ENCODE measurements around the gene KIRREL3. TPM values are rescaled to one million over a fixed set of nuclear protein-coding genes. Genes with fewer than 3 reads are reported as not detected.

Gene KIRREL3
- total RNA-seq, 1 donor from 2014 or later: 0.38 TPM

DNA sequence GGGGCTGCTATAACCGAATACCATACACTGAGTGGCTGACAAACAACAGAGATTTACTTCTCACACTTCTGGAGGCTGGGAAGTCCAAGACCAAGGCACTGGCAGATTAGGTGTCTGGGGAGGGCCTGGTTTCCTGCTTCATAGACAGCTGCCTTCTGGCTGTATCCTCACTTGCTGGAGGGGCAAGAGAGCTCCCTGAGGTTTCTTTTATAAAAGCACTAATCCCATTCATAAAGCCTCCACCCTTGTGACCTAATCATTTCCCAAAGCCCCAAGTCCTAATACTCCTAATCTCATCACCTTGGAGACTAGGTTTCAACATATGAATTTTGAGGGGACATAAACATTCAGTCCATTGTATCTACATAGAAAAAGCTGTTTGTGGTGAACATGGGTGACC, 131.8 kb downstream of the KIRREL3 start:
- peaks cover 3% of the 10 kb centered on the region for H3K27me3 Mint-ChIP-seq (ENCODE audit: unreplicated experiment)

DNA sequence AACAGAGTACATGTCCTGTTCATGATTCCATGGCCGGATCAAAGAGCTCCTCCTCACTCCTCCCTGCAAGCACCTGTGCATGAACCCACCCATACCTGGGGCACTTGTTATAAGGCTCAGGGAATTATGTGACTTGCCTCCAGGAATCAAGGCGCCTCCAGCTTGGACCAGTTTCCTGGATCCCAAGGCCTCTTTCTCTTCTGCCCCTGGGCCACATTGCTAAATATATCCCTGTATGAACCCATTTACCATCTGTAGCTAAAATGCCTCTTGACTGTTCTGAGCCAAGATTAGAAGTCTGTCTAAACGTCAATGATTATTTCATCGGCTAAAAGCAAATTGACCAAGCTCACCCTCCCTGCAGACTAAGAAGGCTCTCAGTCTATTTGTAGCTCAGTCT, 135.6 kb downstream of the KIRREL3 start:
- DNase-seq (ENCODE audit: low spot score): no peak
- TF ChIP-seq, protein P1, sequence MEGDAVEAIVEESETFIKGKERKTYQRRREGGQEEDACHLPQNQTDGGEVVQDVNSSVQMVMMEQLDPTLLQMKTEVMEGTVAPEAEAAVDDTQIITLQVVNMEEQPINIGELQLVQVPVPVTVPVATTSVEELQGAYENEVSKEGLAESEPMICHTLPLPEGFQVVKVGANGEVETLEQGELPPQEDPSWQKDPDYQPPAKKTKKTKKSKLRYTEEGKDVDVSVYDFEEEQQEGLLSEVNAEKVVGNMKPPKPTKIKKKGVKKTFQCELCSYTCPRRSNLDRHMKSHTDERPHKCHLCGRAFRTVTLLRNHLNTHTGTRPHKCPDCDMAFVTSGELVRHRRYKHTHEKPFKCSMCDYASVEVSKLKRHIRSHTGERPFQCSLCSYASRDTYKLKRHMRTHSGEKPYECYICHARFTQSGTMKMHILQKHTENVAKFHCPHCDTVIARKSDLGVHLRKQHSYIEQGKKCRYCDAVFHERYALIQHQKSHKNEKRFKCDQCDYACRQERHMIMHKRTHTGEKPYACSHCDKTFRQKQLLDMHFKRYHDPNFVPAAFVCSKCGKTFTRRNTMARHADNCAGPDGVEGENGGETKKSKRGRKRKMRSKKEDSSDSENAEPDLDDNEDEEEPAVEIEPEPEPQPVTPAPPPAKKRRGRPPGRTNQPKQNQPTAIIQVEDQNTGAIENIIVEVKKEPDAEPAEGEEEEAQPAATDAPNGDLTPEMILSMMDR (IDR thresholded peaks at IDR 0.05; ENCODE audit: unreplicated experiment): no peak
- Mint-ChIP-seq H3K4me3 (ENCODE audit: unreplicated experiment) (no peak overlapping the region), H3K27ac (ENCODE audit: unreplicated experiment) (no peak overlapping the region), H3K9me3 (ENCODE audit: unreplicated experiment) (no peaks in the 10 kb centered on the region), H3K27me3 (ENCODE audit: unreplicated experiment) (peaks cover 6% of the 10 kb centered on the region), H3K4me1 (ENCODE audit: unreplicated experiment) (no peaks in the 10 kb centered on the region), H3K36me3 (ENCODE audit: low read depth, unreplicated experiment) (no peaks in the 10 kb centered on the region)

More for the DNA sequence above, 131.8 kb downstream of the KIRREL3 start:
- no peak overlapping the region for H3K27ac Mint-ChIP-seq (ENCODE audit: unreplicated experiment)
- H3K4me1 Mint-ChIP-seq (ENCODE audit: unreplicated experiment): no peaks in the 10 kb centered on the region
- TF ChIP-seq, protein P1 (IDR thresholded peaks at IDR 0.05; ENCODE audit: unreplicated experiment): no peak
- H3K4me3 Mint-ChIP-seq (ENCODE audit: unreplicated experiment): no peak overlapping the region
- no peak for DNase-seq (ENCODE audit: low spot score)
- H3K9me3 Mint-ChIP-seq (ENCODE audit: unreplicated experiment): peaks cover 5% of the 10 kb centered on the region
- H3K36me3 Mint-ChIP-seq (ENCODE audit: low read depth, unreplicated experiment): no peaks in the 10 kb centered on the region

- no peak overlapping the region for H3K4me3 Mint-ChIP-seq (ENCODE audit: unreplicated experiment)
- no peaks in the 10 kb centered on the region for H3K9me3 Mint-ChIP-seq (ENCODE audit: unreplicated experiment)
- TF ChIP-seq, protein P1 (IDR thresholded peaks at IDR 0.05; ENCODE audit: unreplicated experiment): no peak
- no peaks in the 10 kb centered on the region for H3K4me1 Mint-ChIP-seq (ENCODE audit: unreplicated experiment)
- DNase-seq (ENCODE audit: low spot score): no peak
- H3K27ac Mint-ChIP-seq (ENCODE audit: unreplicated experiment): no peak overlapping the region
- peaks cover 6% of the 10 kb centered on the region for H3K27me3 Mint-ChIP-seq (ENCODE audit: unreplicated experiment)
- no peaks in the 10 kb centered on the region for H3K36me3 Mint-ChIP-seq (ENCODE audit: low read depth, unreplicated experiment)
These were observed 137.1 kb downstream of the KIRREL3 start for GRCh38 chr11:126863294-126863997.

DNA sequence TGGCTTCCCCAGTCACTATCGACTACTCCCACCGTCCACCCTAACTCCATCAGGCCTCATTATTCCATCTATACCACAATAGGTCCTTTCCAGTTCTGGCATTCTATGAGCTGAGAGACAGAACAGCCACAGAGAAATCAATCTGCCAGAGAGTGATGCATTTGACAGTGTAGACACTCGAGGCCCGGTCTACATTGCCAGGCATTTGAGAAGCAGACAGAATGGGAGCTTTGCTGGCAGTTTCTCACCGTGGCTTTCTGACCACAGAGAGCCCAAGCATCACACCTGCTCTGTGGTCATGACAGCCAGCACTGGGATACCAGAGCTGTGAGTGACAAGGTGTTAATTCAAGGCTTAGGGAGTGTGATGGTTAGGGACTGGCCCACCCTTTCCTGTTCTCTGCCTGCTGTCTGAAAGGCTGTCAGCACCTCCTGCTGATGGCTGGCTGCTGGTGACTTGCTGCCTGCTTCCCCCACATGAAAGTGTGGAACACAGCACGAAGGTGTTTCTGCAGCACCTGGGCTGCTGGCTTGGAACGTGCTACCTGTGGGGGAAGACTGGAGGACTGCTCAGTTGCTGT, 137.8 kb downstream of the KIRREL3 start:
- no peak for DNase-seq (ENCODE audit: low spot score)
- Mint-ChIP-seq H3K36me3 (ENCODE audit: low read depth, unreplicated experiment) (no peaks in the 10 kb centered on the region), H3K27me3 (ENCODE audit: unreplicated experiment) (peaks cover 6% of the 10 kb centered on the region), H3K4me1 (ENCODE audit: unreplicated experiment) (no peaks in the 10 kb centered on the region), H3K9me3 (ENCODE audit: unreplicated experiment) (no peaks in the 10 kb centered on the region), H3K27ac (ENCODE audit: unreplicated experiment) (no peak overlapping the region), H3K4me3 (ENCODE audit: unreplicated experiment) (no peak overlapping the region)
- TF ChIP-seq, protein P1 (IDR thresholded peaks at IDR 0.05; ENCODE audit: unreplicated experiment): no peak

DNA sequence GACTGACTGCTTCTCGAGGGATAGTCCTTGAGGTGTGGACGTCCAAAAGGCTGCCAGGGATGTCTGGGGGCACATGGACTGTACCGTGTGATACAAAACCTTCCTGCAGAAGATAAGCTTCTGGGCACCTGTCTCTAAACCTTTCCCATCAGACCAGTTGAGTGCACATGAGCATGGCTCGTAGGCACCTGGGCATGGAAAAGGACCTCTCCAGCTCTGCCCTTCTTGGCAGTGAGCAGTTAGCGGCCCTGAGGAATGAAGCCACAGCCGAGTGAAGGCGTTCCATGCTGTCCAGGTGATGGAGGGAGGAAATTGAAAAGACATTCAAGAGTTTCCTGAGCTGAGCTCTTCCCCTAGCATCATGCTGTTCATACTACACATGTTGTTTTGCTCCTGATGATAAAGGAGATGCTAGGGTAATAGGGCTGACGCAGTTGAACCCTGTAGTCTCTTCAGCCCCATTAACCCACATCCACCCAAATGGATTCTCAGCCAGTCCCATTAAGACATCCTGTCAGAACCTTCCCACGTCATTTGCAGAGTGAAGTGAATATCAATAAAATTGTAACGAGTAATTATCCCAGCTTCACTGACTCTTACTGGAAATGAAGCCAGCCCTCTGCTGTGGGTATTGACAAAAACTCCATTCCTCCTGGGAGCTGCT, 138.6 kb downstream of the KIRREL3 start:
- Mint-ChIP-seq H3K4me1 (ENCODE audit: unreplicated experiment) (no peaks in the 10 kb centered on the region), H3K36me3 (ENCODE audit: low read depth, unreplicated experiment) (no peaks in the 10 kb centered on the region), H3K27me3 (ENCODE audit: unreplicated experiment) (peaks cover 3% of the 10 kb centered on the region), H3K4me3 (ENCODE audit: unreplicated experiment) (no peak overlapping the region), H3K9me3 (ENCODE audit: unreplicated experiment) (no peaks in the 10 kb centered on the region), H3K27ac (ENCODE audit: unreplicated experiment) (no peak overlapping the region)
- TF ChIP-seq, protein P1 (IDR thresholded peaks at IDR 0.05; ENCODE audit: unreplicated experiment): no peak
- no peak for DNase-seq (ENCODE audit: low spot score)
